HepG2 (cell line): ENCODE results near the gene PSMD12. TPM values are rescaled to one million over a fixed set of nuclear protein-coding genes. Genes with fewer than 3 reads are reported as not detected.
A peak's percentile ranks its signal among the peaks of the same experiment; 100 is the strongest.

Experiments
- ATF3 ChIP-seq: sonication (generic); formaldehyde crosslinking; IDR thresholded peaks from 2 replicates; pipeline ENCODE4 v1.4.0; 2020; ENCODE audit warnings: missing genetic modification reagents
- CSRNP2 ChIP-seq: sonication (generic); formaldehyde crosslinking; conservative IDR thresholded peaks from 2 replicates; pipeline ENCODE4 v1.8.0; 2022; ENCODE audit warnings: low read depth, missing genetic modification reagents
- HMGA1 ChIP-seq: sonication (generic); formaldehyde crosslinking; conservative IDR thresholded peaks from 2 replicates; pipeline ENCODE4 v1.4.0; 2020; ENCODE audit warnings: missing genetic modification reagents
- HMGXB4 ChIP-seq, 2 experiments: sonication (generic) in 1 of 2; formaldehyde crosslinking in 1 of 2; IDR thresholded peaks; 2 replicates each; pipeline versions ENCODE4 v1.4.0 to v1.6.1; 2018 to 2020; ENCODE audit warnings: missing genetic modification reagents in 2 of 2, borderline replicate concordance in 1 of 2, low read depth in 1 of 2, mild to moderate bottlenecking in 1 of 2, missing biosample characterization in 1 of 2
- JDP2 ChIP-seq: sonication (generic); formaldehyde crosslinking; IDR thresholded peaks from 2 replicates; pipeline ENCODE4 v1.8.1; 2022; ENCODE audit warnings: missing genetic modification reagents, borderline replicate concordance
- NONO ChIP-seq, 2 experiments: fragments of 450-650 bp in 1 of 2; sonication (generic) in 1 of 2; formaldehyde crosslinking in 1 of 2; IDR thresholded peaks in 1 of 2; conservative IDR thresholded peaks in 1 of 2; 2 replicates each; pipeline versions ENCODE4 v1.6.1 to v1.8.0; 2017 to 2022; ENCODE audit warnings: mild to moderate bottlenecking in 1 of 2, missing genetic modification reagents in 1 of 2, moderate library complexity in 1 of 2
- SNAPC2 ChIP-seq: sonication (generic); formaldehyde crosslinking; IDR thresholded peaks from 2 replicates; pipeline ENCODE4 v1.8.1; 2022; ENCODE audit warnings: mild to moderate bottlenecking, missing genetic modification reagents
- ZNF251 ChIP-seq: sonication (generic); formaldehyde crosslinking; IDR thresholded peaks from 2 replicates; pipeline ENCODE4 v1.9.0; 2021; ENCODE audit warnings: mild to moderate bottlenecking, missing genetic modification reagents
- ZNF275 ChIP-seq: sonication (generic); formaldehyde crosslinking; IDR thresholded peaks from 2 replicates; pipeline ENCODE4 v1.8.0; 2022; ENCODE audit warnings: missing genetic modification reagents, mild to moderate bottlenecking, inconsistent platforms, borderline replicate concordance
- ZNF333 ChIP-seq: sonication (generic); formaldehyde crosslinking; IDR thresholded peaks from 2 replicates; pipeline ENCODE4 v1.4.0; 2020; ENCODE audit warnings: mild to moderate bottlenecking, missing genetic modification reagents, borderline replicate concordance
- ZNF407 ChIP-seq: sonication (generic); formaldehyde crosslinking; IDR thresholded peaks from one replicate; pipeline ENCODE4 v1.5.1; 2020; ENCODE audit warnings: mild to moderate bottlenecking, missing genetic modification reagents; ENCODE audit errors: not compliant biosample characterization
- ZNF616 ChIP-seq: sonication (generic); formaldehyde crosslinking; IDR thresholded peaks from 2 replicates; pipeline ENCODE4 v1.5.0; 2020; ENCODE audit warnings: low read depth, mild to moderate bottlenecking, missing genetic modification reagents
- polyA plus RNA-seq, 8 experiments: library from polyadenylated mRNA; depleted of rRNA in 3 of 8; stranded (reverse) in 7 of 8; unstranded in 1 of 8; fragments of >200 nt; fragmentation: Illumina TruSeq in 4 of 8; extraction: Trizol in 4 of 8; gene quantifications; 2 replicates each; pipeline versions ENCODE4 v1.2.1 to v1.2.3, GENCODE V29; 2011 to 2016; ENCODE audit warnings: low read depth in 4 of 8, missing spikeins in 1 of 8, mixed read lengths in 1 of 8; ENCODE audit not compliant: insufficient read depth in 1 of 8
- total RNA-seq, 5 experiments: library from RNA; depleted of rRNA; stranded (reverse); fragments of >200 nt; fragmentation: Illumina TruSeq; extraction: Trizol; gene quantifications; 2 replicates each; pipeline ENCODE4 v1.2.3, GENCODE V29; 2016; ENCODE audit warnings: low read depth in 1 of 5

Gene PSMD12
- total and polyA plus RNA-seq, 2 of the 13 experiments (the other 11 are each of a cell fraction or from before 2014, with no cell fraction given), result 27.4 to 71.7 TPM

- TF ChIP-seq NONO (IDR thresholded peaks at IDR 0.05), result no peak
- peak; percentile 97 for TF ChIP-seq NONO (CRISPR knock-in tag; conservative IDR thresholded peaks at IDR 0.05)
- peak; percentile 82; the same call in 1 of the 2 replicates for TF ChIP-seq ZNF275
- no peak; the same call in 1 of the 2 replicates for TF ChIP-seq JDP2 (CRISPR knock-in tag)
- TF ChIP-seq HMGA1, result no peak
- peak; percentile 63; the same call in 1 of the 2 replicates for TF ChIP-seq ZNF333 (CRISPR knock-in tag)
- TF ChIP-seq ZNF407 (CRISPR knock-in tag), result peak; percentile 89
- peak; percentile 96 to 98 for TF ChIP-seq HMGXB4 (CRISPR knock-in tag; IDR thresholded peaks at IDR 0.05; ENCODE audit: borderline replicate concordance in 1 of 2, low read depth in 1 of 2)
- TF ChIP-seq SNAPC2 (CRISPR knock-in tag), result peak; percentile 93
- 0 out of 2 replicates have a peak, but pooled peaks have one; percentile 39 for TF ChIP-seq ZNF251
- TF ChIP-seq ZNF616, result peak; percentile 96; the same call in 1 of the 2 replicates
- TF ChIP-seq ATF3, result peak; percentile 69
- no peak for TF ChIP-seq CSRNP2
Observed at GRCh38 chr17:67366193-67367157, at the start of gene PSMD12 (continued).
